MM.1S (cell line): Measurements from ENCODE around the gene EHBP1L1.

Experiments
- CTCF ChIP-seq: fragments of 300-600 bp; sonication (generic); IDR thresholded peaks from 2 replicates; pipeline ENCODE4 v1.5.1; 2016; ENCODE audit warnings: antibody characterized with exemption, low read length, mixed read lengths
- EZH2 ChIP-seq: fragments of 300-600 bp; sonication (generic); optimal IDR thresholded peaks from 2 replicates; pipeline ENCODE3; 2017; ENCODE audit warnings: low read depth, mild to moderate bottlenecking, antibody characterized with exemption, low read length, mixed read lengths
- EZH2phosphoT487 ChIP-seq: fragments of 300-600 bp; sonication (generic); IDR thresholded peaks from 2 replicates; pipeline ENCODE4 v1.6.1; 2018; ENCODE audit warnings: antibody characterized with exemption, low read length

GRCh38 chr11:65590240-65590738 is 14.4 kb downstream of the EHBP1L1 start:
- no peak for TF ChIP-seq EZH2
- TF ChIP-seq CTCF = no peak
- TF ChIP-seq EZH2phosphoT487 = no peak
